Bronchial epithelial cell (primary cell): ENCODE data around the gene PDE6B. TPM values are rescaled to one million over a fixed set of nuclear protein-coding genes. Genes with fewer than 3 reads are reported as not detected.
"Not testable (repeated sequence)": the region's sequence is repeated elsewhere in the genome, so short reads cannot be mapped to it uniquely, and the experiment has no call there.

ENCODE experiments used
- DNase-seq: peaks from one replicate; pipeline ENCODE4 v3.0.0-alpha.2; 2010; ENCODE audit warnings: low read depth
- FAIRE-seq: peaks from 2 replicates; lab custom pipeline; 2011; peaks lifted over from hg19 to GRCh38; lab: Jason Lieb, UNC
- H3K27me3 ChIP-seq: 2 replicates; pipeline ENCODE4 v1.5.1; 2011; ENCODE audit warnings: low read length; ENCODE audit not compliant: control insufficient read depth, insufficient read depth
- H3K36me3 ChIP-seq: 2 replicates; pipeline ENCODE4 v1.5.1; 2011; ENCODE audit warnings: low read length; ENCODE audit not compliant: control insufficient read depth, insufficient read depth
- H3K4me3 ChIP-seq: 2 replicates; pipeline ENCODE4 v1.5.1; 2011; ENCODE audit warnings: mild to moderate bottlenecking, low read depth, low read length, control low read depth
- CTCF ChIP-seq: IDR thresholded peaks from 2 replicates; pipeline ENCODE4 v1.5.1; 2011; ENCODE audit warnings: mild to moderate bottlenecking, moderate library complexity, low read length, control low read depth, inconsistent platforms; ENCODE audit not compliant: insufficient read depth, severe bottlenecking
- total RNA-seq: library from RNA; depleted of rRNA; stranded (reverse); fragments of >200 nt; gene quantifications from 2 replicates; pipeline ENCODE4 v1.2.1, GENCODE V29; 2014

Gene PDE6B
- total RNA-seq, 1 donor from 2014 or later: not detected

- TF ChIP-seq CTCF: no peak
- FAIRE-seq: no peak
- Histone ChIP-seq H3K27me3 (peaks cover 3% of the 10 kb centered on the region), H3K36me3 (peaks cover 4% of the 10 kb centered on the region), H3K4me3 (no peak overlapping the region)
- DNase-seq: no peak
These were observed 41.0 kb downstream of the PDE6B start for GRCh38 chr4:666436-666810.

DNA sequence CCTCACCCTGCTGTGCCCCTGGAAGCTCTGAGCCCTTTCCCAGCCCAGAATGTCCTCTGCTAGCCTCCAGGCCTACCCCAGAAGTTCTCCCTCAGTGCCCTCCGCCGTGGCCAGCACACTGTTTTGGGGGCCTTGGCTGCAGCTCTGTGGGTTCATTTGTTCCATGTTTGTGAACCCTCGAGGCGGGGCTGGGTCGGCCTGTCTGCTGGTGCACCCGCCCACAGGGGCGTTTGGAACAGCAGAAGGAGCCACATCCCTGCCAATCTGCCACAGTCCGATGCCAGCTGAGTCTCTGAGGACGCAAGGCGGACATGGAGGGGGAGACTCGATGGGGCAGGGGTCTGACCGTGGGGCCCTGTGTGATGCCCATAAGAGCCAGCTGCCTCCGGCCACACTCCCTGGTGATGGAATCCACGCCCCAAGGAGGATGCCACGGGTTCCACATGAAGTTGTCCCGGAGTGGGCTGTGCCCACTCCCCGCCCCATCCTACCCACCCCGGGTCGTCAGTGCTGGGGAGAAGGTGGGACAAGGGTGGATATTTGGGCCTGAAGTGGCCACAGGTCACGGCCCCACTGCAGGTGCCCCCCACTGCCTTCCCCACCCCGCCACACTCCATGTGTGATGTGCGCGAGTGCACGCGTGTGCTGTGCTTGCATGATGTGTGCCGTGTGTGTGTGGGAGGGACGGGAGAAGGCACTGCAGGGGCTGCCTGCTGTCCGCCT lies 41.6 kb downstream of the PDE6B start:
- FAIRE-seq (no peak), DNase-seq (no peak)
- Histone ChIP-seq H3K27me3 (peaks cover 3% of the 10 kb centered on the region), H3K4me3 (no peak overlapping the region), H3K36me3 (peaks cover 9% of the 10 kb centered on the region)
- TF ChIP-seq CTCF: no peak

DNA sequence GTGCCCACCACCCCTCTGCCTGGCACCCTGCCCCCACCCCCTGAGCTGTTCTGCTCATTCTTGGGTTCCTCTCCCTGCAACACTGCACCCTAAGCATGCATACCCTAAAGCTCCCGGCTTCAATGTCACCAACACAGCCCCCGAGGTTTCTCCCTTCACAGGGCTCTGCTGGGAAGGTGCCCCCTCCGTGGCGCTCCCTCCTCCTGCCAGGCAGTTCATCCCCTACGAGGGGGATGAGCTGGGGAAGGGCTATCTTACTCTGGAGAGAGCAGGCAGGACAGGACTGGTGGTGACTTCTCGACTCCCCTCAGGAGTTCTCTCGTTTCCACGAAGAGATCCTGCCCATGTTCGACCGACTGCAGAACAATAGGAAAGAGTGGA lies 42.2 kb downstream of the PDE6B start:
- H3K36me3 ChIP-seq: peaks cover 13% of the 10 kb centered on the region
- no peak for TF ChIP-seq CTCF
- DNase-seq (no peak), FAIRE-seq (no peak)
- H3K27me3 ChIP-seq: peaks cover 3% of the 10 kb centered on the region
- H3K4me3 ChIP-seq: no peak overlapping the region

GRCh38 chr4:668219-668618 lies 42.8 kb downstream of the PDE6B start:
- H3K4me3 ChIP-seq, H3K27me3 ChIP-seq, DNase-seq, FAIRE-seq: not testable (repeated sequence)
- peaks cover 14% of the 10 kb centered on the region for H3K36me3 ChIP-seq

DNA sequence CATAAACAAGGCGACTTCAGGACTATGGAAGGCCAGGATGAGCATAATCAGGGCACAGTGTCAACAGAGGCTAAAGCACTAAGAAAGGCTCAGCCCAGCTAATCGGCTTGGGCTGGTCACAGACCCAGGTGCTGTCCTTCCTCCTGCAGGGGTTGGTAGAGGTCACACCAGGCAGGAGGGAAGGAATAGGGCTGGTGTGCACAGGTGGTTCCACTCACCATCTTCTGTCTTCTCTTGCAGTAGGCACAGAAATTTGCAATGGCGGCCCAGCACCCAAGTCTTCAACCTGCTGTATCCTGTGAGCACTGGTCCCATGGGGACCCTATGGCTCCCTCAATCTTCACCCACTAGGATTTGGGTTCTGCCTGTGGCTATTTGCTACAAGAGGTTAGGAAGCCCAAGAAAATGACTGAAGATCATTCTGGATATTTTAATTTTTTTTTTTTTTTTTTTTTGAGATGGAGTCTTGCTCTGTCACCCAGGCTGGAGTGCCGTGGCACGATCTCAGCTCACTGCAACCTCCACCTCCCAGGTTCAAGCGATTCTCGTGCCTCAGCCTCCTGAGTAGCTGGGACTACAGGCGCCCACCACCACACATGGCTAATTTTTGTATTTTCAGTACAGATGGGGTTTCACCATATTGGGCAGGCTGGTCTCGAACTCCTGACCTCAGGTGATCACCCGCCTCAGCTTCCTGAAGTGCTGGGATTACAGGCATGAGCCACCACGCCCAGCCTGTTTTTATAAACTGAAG lies 44.6 kb downstream of the PDE6B start:
- not testable (repeated sequence) for DNase-seq, FAIRE-seq, H3K4me3 ChIP-seq, H3K27me3 ChIP-seq
- peaks cover 16% of the 10 kb centered on the region for H3K36me3 ChIP-seq

GRCh38 chr4:671769-672168 lies 46.4 kb downstream of the PDE6B start:
- no peaks in the 10 kb centered on the region for H3K27me3 ChIP-seq
- FAIRE-seq: no peak
- TF ChIP-seq CTCF: no peak
- peaks cover 16% of the 10 kb centered on the region for H3K36me3 ChIP-seq
- DNase-seq: no peak
- H3K4me3 ChIP-seq: no peak overlapping the region
